ENCODE measurements around the gene PHC3.

GRCh38 chr3:170154569-170155143 is 26.9 kb downstream of the PHC3 start:
- TF ChIP-seq EZH2 (IDR thresholded peaks at IDR 0.05; ENCODE audit: insufficient read depth, poor library complexity, severe bottlenecking) (no peak), EZH2phosphoT487 (IDR thresholded peaks at IDR 0.05; ENCODE audit: insufficient read depth, low read depth) (no peak)

Measured in GM23248 (cell line).